Neuronal stem cell (in vitro differentiated cells): ENCODE measurements around the gene C1orf21.

Source experiments
- DNase-seq: peaks from one replicate; pipeline ENCODE4 v3.0.0-alpha.2; 2013; ENCODE audit warnings: low spot score
- H2AFZ ChIP-seq: one replicate; pipeline ENCODE4 v1.6.1; 2013; ENCODE audit warnings: mild to moderate bottlenecking, low read length, inconsistent platforms
- H2AK5ac ChIP-seq: 2 replicates; pipeline ENCODE4 v1.6.1; 2013; ENCODE audit warnings: low read depth, mild to moderate bottlenecking, inconsistent platforms, low read length, moderate library complexity, mixed read lengths
- H2BK120ac ChIP-seq: 2 replicates; pipeline ENCODE4 v1.6.1; 2013; ENCODE audit warnings: low read depth, mild to moderate bottlenecking, inconsistent platforms, low read length, moderate library complexity, mixed read lengths
- H2BK12ac ChIP-seq: one replicate; pipeline ENCODE4 v1.6.1; 2013; ENCODE audit warnings: low read length, inconsistent platforms
- H2BK15ac ChIP-seq: 2 replicates; pipeline ENCODE4 v1.6.1; 2013; ENCODE audit warnings: mild to moderate bottlenecking, low read length, inconsistent platforms, mixed read lengths
- H2BK5ac ChIP-seq: one replicate; pipeline ENCODE4 v1.6.1; 2013; ENCODE audit warnings: inconsistent platforms, mild to moderate bottlenecking, low read length, moderate library complexity
- H3K14ac ChIP-seq: one replicate; pipeline ENCODE4 v1.6.1; 2013; ENCODE audit warnings: low read length, inconsistent platforms
- H3K18ac ChIP-seq: 2 replicates; pipeline ENCODE4 v1.6.1; 2013; ENCODE audit warnings: low read length, inconsistent platforms
- H3K23ac ChIP-seq: 2 replicates; pipeline ENCODE4 v1.6.1; 2013; ENCODE audit warnings: low read depth, mild to moderate bottlenecking, mixed read lengths, low read length, inconsistent platforms; ENCODE audit not compliant: poor library complexity
- H3K27ac ChIP-seq: replicated peaks from 3 replicates; pipeline ENCODE4 v1.5.1; 2013; ENCODE audit warnings: low read length, inconsistent platforms
- H3K27me3 ChIP-seq, 3 experiments: 2 replicates each; pipeline ENCODE4 v1.6.1; 2013; ENCODE audit warnings: low read length in 3 of 3, mild to moderate bottlenecking in 2 of 3, inconsistent platforms in 1 of 3, low read depth in 1 of 3, mixed read lengths in 1 of 3, moderate library complexity in 1 of 3; ENCODE audit not compliant: control insufficient read depth in 3 of 3, insufficient read depth in 3 of 3
- H3K36me3 ChIP-seq, 2 donors: replicated peaks in 1 of 2; 2 replicates each; pipeline ENCODE4 v1.6.1; 2013; ENCODE audit warnings: low read length in 2 of 2; ENCODE audit not compliant: control insufficient read depth in 2 of 2, insufficient read depth in 2 of 2
- H3K4ac ChIP-seq: 2 replicates; pipeline ENCODE4 v1.6.1; 2013; ENCODE audit warnings: inconsistent platforms, mild to moderate bottlenecking, low read length, moderate library complexity
- H3K4me1 ChIP-seq, 2 donors: 1 replicate in 1 of 2; 2 replicates in 1 of 2; pipeline ENCODE4 v1.6.1; 2013; ENCODE audit warnings: low read length in 2 of 2, low read depth in 1 of 2; ENCODE audit not compliant: control insufficient read depth in 2 of 2, insufficient read depth in 1 of 2
- H3K4me2 ChIP-seq: one replicate; pipeline ENCODE4 v1.6.1; 2013; ENCODE audit warnings: mild to moderate bottlenecking, low read length, inconsistent platforms; ENCODE audit not compliant: insufficient read depth, poor library complexity, severe bottlenecking
- H3K4me3 ChIP-seq, 2 donors: 2 replicates each; pipeline ENCODE4 v1.5.1; 2013; ENCODE audit warnings: low read length in 2 of 2, mild to moderate bottlenecking in 2 of 2, inconsistent platforms in 1 of 2, moderate library complexity in 1 of 2
- H3K79me1 ChIP-seq: one replicate; pipeline ENCODE4 v1.6.1; 2013; ENCODE audit warnings: low read depth, mild to moderate bottlenecking, inconsistent platforms, low read length, moderate library complexity
- H3K9ac ChIP-seq: one replicate; pipeline ENCODE4 v1.6.1; 2013; ENCODE audit warnings: mild to moderate bottlenecking, low read depth, low read length, inconsistent platforms; ENCODE audit not compliant: poor library complexity
- H3K9me3 ChIP-seq, 2 donors: replicated peaks in 1 of 2; 2 replicates each; pipeline versions ENCODE3 to v1.6.1; 2013; ENCODE audit warnings: low read length in 2 of 2, mild to moderate bottlenecking in 2 of 2, inconsistent platforms in 1 of 2, low read depth in 1 of 2, mixed read lengths in 1 of 2, moderate library complexity in 1 of 2; ENCODE audit not compliant: control insufficient read depth in 2 of 2, insufficient read depth in 1 of 2
- H4K8ac ChIP-seq: one replicate; pipeline ENCODE4 v1.6.1; 2013; ENCODE audit warnings: low read depth, mild to moderate bottlenecking, inconsistent platforms, low read length, moderate library complexity
- H4K91ac ChIP-seq: one replicate; pipeline ENCODE4 v1.6.1; 2013; ENCODE audit warnings: low read length, low read depth, mild to moderate bottlenecking, inconsistent platforms; ENCODE audit not compliant: poor library complexity
- WGBS, 2 donors: extraction: QIAGEN DNeasy Blood & Tissue Kit; methylation state at CpG; one replicate each; pipeline ENCODE4 v1.1.7; 2013; ENCODE audit warnings: missing lambda C conversion rate in 2 of 2, mixed read lengths in 1 of 2; ENCODE audit not compliant: insufficient read length in 2 of 2, insufficient replicate concordance in 1 of 2; ENCODE audit errors: extremely low coverage in 2 of 2; 5-methylcytosine and 5-hydroxymethylcytosine counted together

C1orf21 gene

GRCh38 chr1:184351416-184351975 is 35.3 kb upstream of the C1orf21 start:
- H2BK15ac ChIP-seq, result no peak overlapping the region
- H2BK120ac ChIP-seq, result no peak overlapping the region
- no peaks in the 10 kb centered on the region for H3K36me3 ChIP-seq
- H2BK5ac ChIP-seq, result no peak overlapping the region
- H3K27me3 ChIP-seq, result no peaks in the 10 kb centered on the region
- H4K91ac ChIP-seq, result no peak overlapping the region
- H2AFZ ChIP-seq, result no peak overlapping the region
- WGBS, 2 donors, result no CpG with 5 or more reads among the region's 3 CpGs
- H3K23ac ChIP-seq, result no peak overlapping the region
- H3K9ac ChIP-seq, result no peak overlapping the region
- H3K4me1 ChIP-seq, result peaks cover 0 to 1% of the 10 kb centered on the region in 2 donors
- H2BK12ac ChIP-seq, result no peak overlapping the region
- H3K14ac ChIP-seq, result no peak overlapping the region
- no peaks in the 10 kb centered on the region for H3K79me1 ChIP-seq
- H3K9me3 ChIP-seq, result no peaks in the 10 kb centered on the region
- H3K4me2 ChIP-seq, result no peak overlapping the region
- H2AK5ac ChIP-seq, result no peak overlapping the region
- H3K4ac ChIP-seq, result no peak overlapping the region
- H3K27ac ChIP-seq, result no peak overlapping the region
- no peak overlapping the region for H3K4me3 ChIP-seq
- H3K18ac ChIP-seq, result no peak overlapping the region
- no peak for DNase-seq
- H4K8ac ChIP-seq, result no peak overlapping the region

DNA sequence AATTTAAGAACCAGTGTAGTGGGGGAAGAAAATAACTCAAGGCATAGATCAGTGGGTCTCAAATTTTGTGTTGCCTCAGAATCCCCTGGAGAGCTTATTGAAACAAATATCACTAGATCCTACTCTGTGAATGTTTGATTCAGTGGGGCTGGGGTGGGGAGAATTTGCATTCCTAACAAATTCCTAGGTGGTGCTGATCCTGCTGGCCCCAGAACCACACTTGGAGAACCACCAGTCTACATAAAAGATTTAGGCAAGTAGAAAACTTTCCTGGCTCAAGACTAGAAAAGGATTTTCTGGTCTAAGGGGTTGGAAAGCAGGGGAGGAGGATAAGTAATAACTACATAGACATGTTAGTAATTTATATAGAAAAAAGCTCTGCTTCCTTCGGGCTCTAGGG is 34.1 kb upstream of the C1orf21 start:
- Histone ChIP-seq H3K4me3 (no peak overlapping the region), H3K27ac (no peak overlapping the region), H2BK5ac (no peak overlapping the region), H3K9ac (no peak overlapping the region), H2BK120ac (no peak overlapping the region), H4K91ac (no peak overlapping the region), H3K36me3 (no peaks in the 10 kb centered on the region), H3K9me3 (no peaks in the 10 kb centered on the region), H3K23ac (no peak overlapping the region), H2BK12ac (no peak overlapping the region), H2AK5ac (no peak overlapping the region), H3K18ac (no peak overlapping the region), H3K4me1 (peaks cover 0 to 1% of the 10 kb centered on the region in 2 donors), H3K4me2 (no peak overlapping the region), H3K4ac (no peak overlapping the region), H3K14ac (no peak overlapping the region), H4K8ac (no peak overlapping the region), H3K27me3 (no peaks in the 10 kb centered on the region), H3K79me1 (no peaks in the 10 kb centered on the region), H2AFZ (no peak overlapping the region), H2BK15ac (no peak overlapping the region)
- WGBS, 2 donors, result no CpG with 5 or more reads among the region's 1 CpG
- DNase-seq, result no peak

GRCh38 chr1:184354719-184355118 is 32.1 kb upstream of the C1orf21 start:
- Histone ChIP-seq H3K36me3 (no peaks in the 10 kb centered on the region), H2BK5ac (no peak overlapping the region), H2BK15ac (no peak overlapping the region), H2BK120ac (no peak overlapping the region), H3K27ac (no peak overlapping the region), H3K14ac (no peak overlapping the region), H2AK5ac (no peak overlapping the region), H4K91ac (no peak overlapping the region), H2BK12ac (no peak overlapping the region), H3K4me2 (no peak overlapping the region), H4K8ac (no peak overlapping the region), H3K27me3 (no peaks in the 10 kb centered on the region), H3K4me3 (no peak overlapping the region), H3K79me1 (no peaks in the 10 kb centered on the region), H3K18ac (no peak overlapping the region), H3K23ac (no peak overlapping the region), H3K4me1 (peaks cover 0 to 3% of the 10 kb centered on the region in 2 donors), H3K9me3 (no peaks in the 10 kb centered on the region), H3K4ac (no peak overlapping the region), H2AFZ (no peak overlapping the region), H3K9ac (no peak overlapping the region)
- no peak for DNase-seq
- WGBS, 2 donors, result no CpG with 5 or more reads among the region's 2 CpGs

DNA sequence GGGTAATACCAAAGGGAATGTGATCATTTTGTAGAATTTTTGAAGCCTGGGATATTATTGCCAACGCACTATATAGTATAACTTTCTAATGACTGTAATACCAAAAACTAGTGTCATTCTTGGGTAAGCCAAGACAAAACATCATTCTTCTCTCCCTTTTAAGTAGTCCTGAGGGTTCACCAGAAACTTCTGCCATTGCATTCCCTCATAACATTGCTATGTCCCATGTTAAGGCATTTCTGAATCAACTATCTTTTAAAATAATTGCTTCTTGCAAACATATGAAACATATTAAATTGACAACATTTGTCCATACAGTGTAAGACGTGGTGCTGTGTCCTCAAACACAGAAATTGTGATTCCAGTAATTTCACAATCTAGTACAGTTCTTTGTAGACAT is 29.9 kb upstream of the C1orf21 start:
- Histone ChIP-seq H3K18ac (no peak overlapping the region), H3K4ac (no peak overlapping the region), H3K27me3 (peaks cover 0 to 4% (median 0%) of the 10 kb centered on the region in 3 experiments), H2BK15ac (no peak overlapping the region), H3K27ac (no peak overlapping the region), H3K23ac (no peak overlapping the region), H3K79me1 (no peaks in the 10 kb centered on the region), H3K14ac (no peak overlapping the region), H3K9ac (no peak overlapping the region), H2AFZ (no peak overlapping the region), H2BK5ac (no peak overlapping the region), H2BK12ac (no peak overlapping the region), H3K4me2 (no peak overlapping the region), H3K9me3 (no peaks in the 10 kb centered on the region), H4K8ac (no peak overlapping the region), H2AK5ac (no peak overlapping the region), H3K4me1 (peaks cover 0 to 3% of the 10 kb centered on the region in 2 donors), H4K91ac (no peak overlapping the region), H3K36me3 (no peaks in the 10 kb centered on the region), H3K4me3 (no peak overlapping the region), H2BK120ac (no peak overlapping the region)
- DNase-seq, result no peak
- WGBS, 2 donors, result no CpG with 5 or more reads among the region's 2 CpGs
